Cardiac muscle cell (in vitro differentiated cells and primary cell): ENCODE results near the gene DERL2. TPM values are rescaled to one million over a fixed set of nuclear protein-coding genes. Genes with fewer than 3 reads are reported as not detected.
A peak's percentile ranks its signal among the peaks of the same experiment; 100 is the strongest.

Experiments
- DNase-seq, 2 donors: peaks; one replicate each; pipeline versions ENCODE4 v3.0.0 to v3.0.0-alpha.2; 2010 to 2017; ENCODE audit warnings: low read depth in 1 of 2, low spot score in 1 of 2
- H3K27ac ChIP-seq: fragments of 200-600 bp; sonication (generic); 2 replicates; pipeline ENCODE4 v1.5.1; 2016
- H3K27me3 ChIP-seq: fragments of 200-600 bp; sonication (generic); 2 replicates; pipeline ENCODE4 v1.6.0; 2016; ENCODE audit warnings: control low read depth
- H3K36me3 ChIP-seq: fragments of 200-600 bp; sonication (generic); 2 replicates; pipeline ENCODE4 v1.5.1; 2016; ENCODE audit warnings: control low read depth
- H3K4me1 ChIP-seq: fragments of 200-600 bp; sonication (generic); 2 replicates; pipeline ENCODE4 v1.8.1; 2017; ENCODE audit warnings: low read depth, mild to moderate bottlenecking, mixed run types
- H3K4me3 ChIP-seq: fragments of 200-600 bp; sonication (generic); 2 replicates; pipeline ENCODE4 v1.5.1; 2016; ENCODE audit warnings: mild to moderate bottlenecking
- H3K9me3 ChIP-seq: fragments of 200-600 bp; sonication (generic); 2 replicates; pipeline ENCODE4 v1.5.1; 2017; ENCODE audit warnings: low read depth, mild to moderate bottlenecking, control low read depth
- CTCF ChIP-seq: IDR thresholded peaks from 2 replicates; pipeline ENCODE4 v1.5.1; 2012; ENCODE audit warnings: low read depth, mild to moderate bottlenecking, low read length
- polyA plus RNA-seq: library from polyadenylated mRNA; unstranded; fragments of >200 nt; fragmentation: Nextera tagmentation; extraction: Ambion mirVana; gene quantifications from 2 replicates; pipeline ENCODE4 v1.2.1, GENCODE V29; 2016
- total RNA-seq: library from RNA; depleted of rRNA; stranded (reverse); fragments of >200 nt; gene quantifications from 2 replicates; pipeline ENCODE4 v1.2.3, GENCODE V29; 2016

The DERL2 gene
- total and polyA plus RNA-seq, 2 experiments from 2014 or later: 30.4 to 73.5 TPM

DNA sequence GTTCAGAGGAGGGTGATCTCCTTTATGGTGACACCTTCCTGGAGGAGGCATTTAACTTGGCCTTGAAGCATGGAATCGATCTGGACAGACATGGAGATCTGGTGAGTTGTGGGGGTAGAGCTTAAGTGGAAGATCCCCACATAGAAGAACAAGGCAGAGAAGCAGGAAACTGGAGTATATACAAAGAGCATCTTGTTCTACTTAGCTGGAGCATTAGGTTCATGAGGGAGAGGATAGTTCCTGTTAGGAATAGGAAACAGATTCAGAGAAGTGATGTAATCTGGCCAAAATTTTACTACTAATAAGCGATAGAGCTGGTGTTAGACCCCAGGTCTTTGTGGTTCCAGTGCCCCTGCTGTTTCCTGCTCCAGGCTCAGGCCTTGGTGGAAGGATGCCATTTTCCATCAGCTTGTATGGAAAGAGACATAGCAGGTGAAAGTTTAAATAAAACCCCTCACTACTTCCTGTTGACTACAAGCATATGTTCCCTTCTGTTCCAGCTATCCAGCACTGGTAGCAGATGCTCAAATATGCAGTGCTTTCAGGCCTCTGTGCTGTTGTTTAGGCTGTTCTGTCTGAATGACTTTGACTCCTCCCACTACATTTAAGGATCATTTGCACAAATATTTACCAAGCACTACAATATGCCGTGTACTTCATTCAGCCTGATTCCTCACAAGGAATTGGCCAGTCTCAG is 56.6 kb downstream of the DERL2 start:
- no peak overlapping the region for H3K4me3 ChIP-seq
- no peaks in the 10 kb centered on the region for H3K9me3 ChIP-seq
- H3K4me1 ChIP-seq: no peaks in the 10 kb centered on the region
- peaks cover 85% of the 10 kb centered on the region for H3K36me3 ChIP-seq
- H3K27ac ChIP-seq: no peak overlapping the region
- no peaks in the 10 kb centered on the region for H3K27me3 ChIP-seq
- no peak for TF ChIP-seq CTCF
- no peak for DNase-seq

DNA sequence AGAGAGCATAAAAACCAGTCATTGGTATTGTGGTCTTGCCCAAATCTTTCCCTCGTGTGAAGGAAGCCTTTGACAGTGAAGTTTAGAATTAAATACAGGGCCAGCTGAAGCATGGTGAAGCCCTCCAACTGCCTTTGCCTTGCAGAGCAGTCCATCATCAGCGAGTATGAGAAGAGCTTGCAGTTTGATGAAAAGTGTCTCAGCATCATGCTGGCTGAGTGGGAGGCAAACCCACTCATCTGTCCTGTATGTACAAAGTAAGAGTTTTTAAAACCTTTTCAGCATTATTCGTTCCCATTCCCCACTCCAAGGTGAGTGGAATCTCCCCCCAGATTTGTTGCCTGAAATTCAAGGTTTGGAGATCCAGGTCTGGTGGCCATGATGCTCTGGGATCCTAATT is 60.2 kb downstream of the DERL2 start:
- H3K36me3 ChIP-seq: peaks cover 81% of the 10 kb centered on the region
- TF ChIP-seq CTCF: no peak
- DNase-seq: no peak
- H3K4me1 ChIP-seq: peaks cover 8% of the 10 kb centered on the region
- H3K27me3 ChIP-seq: no peaks in the 10 kb centered on the region
- H3K27ac ChIP-seq: no peak overlapping the region
- H3K9me3 ChIP-seq: no peaks in the 10 kb centered on the region
- H3K4me3 ChIP-seq: no peak overlapping the region

DNA sequence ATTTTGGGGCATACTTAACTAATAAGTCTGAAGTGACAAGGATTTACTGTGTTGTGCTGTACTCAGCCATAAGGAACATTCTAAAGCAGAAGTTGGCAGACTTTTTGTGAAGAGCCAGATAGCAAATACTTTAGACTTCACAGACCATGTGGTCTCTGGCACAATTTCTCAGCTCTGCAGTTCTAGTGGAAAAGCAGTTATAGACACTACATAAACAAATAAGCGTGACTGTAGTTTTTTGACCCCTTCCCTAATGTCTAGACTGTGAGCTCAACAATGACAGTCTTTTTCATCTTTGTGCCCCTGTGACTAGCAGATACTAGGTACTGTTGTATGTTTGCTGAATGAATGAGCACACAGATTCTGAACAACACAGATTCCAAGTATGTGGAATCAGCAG is 61.1 kb downstream of the DERL2 start:
- no peaks in the 10 kb centered on the region for H3K27me3 ChIP-seq
- no peak for DNase-seq
- no peak overlapping the region for H3K4me3 ChIP-seq
- peaks cover 10% of the 10 kb centered on the region for H3K4me1 ChIP-seq
- no peaks in the 10 kb centered on the region for H3K9me3 ChIP-seq
- no peak for TF ChIP-seq CTCF
- peaks cover 74% of the 10 kb centered on the region for H3K36me3 ChIP-seq
- no peak overlapping the region for H3K27ac ChIP-seq

DNA sequence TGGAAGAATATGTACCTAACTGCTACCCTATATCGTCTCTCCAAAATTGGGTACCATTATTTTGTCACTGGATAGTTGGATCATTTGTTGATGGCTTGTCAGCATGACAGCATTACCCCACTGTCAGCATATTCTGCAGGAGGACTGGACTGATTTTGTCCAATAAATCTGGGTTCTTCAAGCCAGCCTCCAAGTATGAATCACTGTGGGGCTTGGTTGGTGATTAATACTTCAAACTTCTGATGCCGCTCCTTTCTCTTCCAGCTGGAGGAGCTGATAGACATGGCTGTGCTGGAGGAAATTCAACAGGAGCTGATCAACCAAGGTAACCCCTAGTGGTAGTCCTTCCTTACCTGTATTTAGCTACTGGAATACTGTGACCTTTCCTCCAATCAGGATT is 63.5 kb downstream of the DERL2 start:
- H3K36me3 ChIP-seq: peaks cover 54% of the 10 kb centered on the region
- no peaks in the 10 kb centered on the region for H3K27me3 ChIP-seq
- peaks cover 16% of the 10 kb centered on the region for H3K4me1 ChIP-seq
- no peak for TF ChIP-seq CTCF
- H3K27ac ChIP-seq: no peak overlapping the region
- no peak overlapping the region for H3K4me3 ChIP-seq
- H3K9me3 ChIP-seq: no peaks in the 10 kb centered on the region
- DNase-seq: peak in 1 of 2 donors; percentile 21

Other genes with a start within 250 kb of the DERL2 start
- 37.5 and 38.5 TPM in 2 replicates for gene RABEP1, start 203.9 kb downstream of the DERL2 start, total RNA-seq
- 36.0 and 43.5 TPM in 2 replicates for gene RABEP1, start 203.9 kb downstream of the DERL2 start, polyA plus RNA-seq
- gene NUP88, start 66.5 kb downstream of the DERL2 start, total RNA-seq: 86.3 and 89.7 TPM in 2 replicates
- 70.5 and 74.4 TPM in 2 replicates for gene NUP88, start 66.5 kb downstream of the DERL2 start, polyA plus RNA-seq
- gene RPAIN, start 66.0 kb downstream of the DERL2 start, total RNA-seq: 117 and 185 TPM in 2 replicates
- gene RPAIN, start 66.0 kb downstream of the DERL2 start, polyA plus RNA-seq: 117 and 119 TPM in 2 replicates
- gene C1QBP, start 47.0 kb downstream of the DERL2 start, total RNA-seq: 156 and 211 TPM in 2 replicates
- 241 and 299 TPM in 2 replicates for gene C1QBP, start 47.0 kb downstream of the DERL2 start, polyA plus RNA-seq
- gene DHX33, start 17.2 kb downstream of the DERL2 start, total RNA-seq: 7.8 and 12.2 TPM in 2 replicates
- gene DHX33, start 17.2 kb downstream of the DERL2 start, polyA plus RNA-seq: 1.6 and 3.2 TPM in 2 replicates
- 11.2 and 21.3 TPM in 2 replicates for gene MIS12, start 388 bp upstream of the DERL2 start, total RNA-seq
- gene MIS12, start 388 bp upstream of the DERL2 start, polyA plus RNA-seq: 26.9 and 31.1 TPM in 2 replicates
- 103 and 138 TPM in 2 replicates for gene NLRP1, start 98.3 kb upstream of the DERL2 start, total RNA-seq
- gene NLRP1, start 98.3 kb upstream of the DERL2 start, polyA plus RNA-seq: 82.5 and 102 TPM in 2 replicates